ENCODE measurements around the gene MVB12B.

Gene MVB12B

DNA sequence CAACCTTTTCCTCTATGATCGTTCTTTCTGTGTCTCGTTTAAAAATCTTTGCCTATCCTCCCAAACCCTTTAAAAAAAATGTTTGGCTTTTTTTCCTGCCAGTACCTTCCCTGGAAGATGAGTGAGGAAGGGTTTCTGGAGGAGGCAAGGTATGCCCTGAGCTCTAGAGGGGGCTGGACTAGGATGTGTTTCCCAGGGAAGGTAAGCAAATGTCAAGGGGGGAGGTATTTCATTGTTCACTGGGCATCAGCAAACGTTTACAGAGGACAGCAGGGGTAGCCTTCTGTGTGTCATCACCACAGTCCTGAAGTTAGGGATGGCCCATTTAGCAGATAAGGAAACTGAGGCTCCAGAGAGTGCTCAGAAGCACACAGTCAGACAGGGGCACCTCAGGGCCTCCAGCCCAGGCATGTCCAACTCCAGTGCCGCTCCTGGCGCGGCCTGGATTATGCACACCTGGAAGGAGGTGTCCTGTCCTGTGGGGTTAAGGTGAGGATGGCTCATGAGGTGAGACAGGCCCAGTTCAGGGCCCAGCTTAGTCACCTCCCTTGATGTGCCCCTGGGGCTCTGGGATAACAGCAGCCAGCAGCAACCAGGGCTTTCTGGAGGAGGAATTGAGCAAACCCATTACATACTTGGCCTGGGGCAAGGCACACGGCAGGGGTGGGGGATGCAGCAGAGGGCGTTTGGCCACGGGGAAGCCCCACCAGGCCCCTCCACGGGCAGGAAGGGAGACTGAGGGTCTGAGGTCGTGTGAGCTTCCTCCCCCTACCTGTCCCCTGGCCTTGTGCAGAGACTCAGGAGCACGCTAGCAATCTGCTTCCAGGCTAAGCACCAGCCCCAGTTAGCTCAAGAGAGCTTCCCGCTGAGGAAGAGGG is 186.8 kb downstream of the MVB12B start:
- no peak for DNase-seq

- DNase-seq = no peak
Observed at GRCh38 chr9:126514037-126514821, 187.6 kb downstream of the MVB12B start.

GRCh38 chr9:126515001-126515872 is 188.6 kb downstream of the MVB12B start:
- DNase-seq = no peak

- DNase-seq = no peak
Observed at GRCh38 chr9:126515873-126516505, 189.4 kb downstream of the MVB12B start.

- no peak for DNase-seq
Observed at GRCh38 chr9:126516561-126516935, 189.9 kb downstream of the MVB12B start.

DNA sequence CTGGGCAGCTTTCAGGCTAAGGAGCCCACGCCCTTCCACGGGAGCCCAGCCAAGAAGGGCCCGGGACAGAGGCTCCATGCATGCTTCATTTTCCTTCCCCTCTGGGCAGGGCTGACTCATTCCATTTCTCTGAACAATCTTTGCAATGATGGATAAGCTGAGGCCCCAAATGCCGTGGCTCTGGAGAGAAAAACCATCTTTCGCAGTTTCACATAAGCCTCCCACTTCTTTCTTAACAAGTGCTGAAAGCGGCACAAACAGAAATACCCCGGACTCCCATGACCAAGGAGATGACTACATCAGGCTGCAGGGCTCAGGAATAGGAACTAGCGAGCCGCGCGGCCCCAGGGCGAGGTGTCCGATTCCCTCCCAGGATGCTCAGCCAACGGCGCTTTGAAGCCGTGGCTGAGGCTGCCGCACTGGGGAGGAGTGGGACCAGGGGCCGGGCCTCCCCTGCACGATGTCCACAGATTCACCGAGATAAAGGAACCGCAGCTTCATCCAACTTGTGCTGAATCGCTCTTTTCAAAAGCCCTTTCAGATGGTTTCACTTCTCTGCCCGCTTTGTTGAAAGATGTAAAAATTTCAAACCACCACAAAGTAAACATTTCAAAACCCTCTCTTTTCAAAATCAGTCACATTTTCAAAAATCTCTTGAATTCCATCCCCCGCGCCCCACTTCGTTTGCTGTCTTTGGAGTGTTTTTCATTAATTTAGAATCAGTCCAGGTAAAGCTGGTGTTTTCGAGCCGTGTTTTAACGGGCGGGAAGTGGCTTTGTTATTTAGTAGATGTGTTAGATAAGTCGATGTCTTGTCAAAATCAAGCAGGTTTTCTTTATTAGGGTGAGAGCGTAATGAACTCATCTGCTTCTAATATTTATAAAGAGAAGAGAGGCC is 190.6 kb downstream of the MVB12B start:
- DNase-seq = no peak

DNA sequence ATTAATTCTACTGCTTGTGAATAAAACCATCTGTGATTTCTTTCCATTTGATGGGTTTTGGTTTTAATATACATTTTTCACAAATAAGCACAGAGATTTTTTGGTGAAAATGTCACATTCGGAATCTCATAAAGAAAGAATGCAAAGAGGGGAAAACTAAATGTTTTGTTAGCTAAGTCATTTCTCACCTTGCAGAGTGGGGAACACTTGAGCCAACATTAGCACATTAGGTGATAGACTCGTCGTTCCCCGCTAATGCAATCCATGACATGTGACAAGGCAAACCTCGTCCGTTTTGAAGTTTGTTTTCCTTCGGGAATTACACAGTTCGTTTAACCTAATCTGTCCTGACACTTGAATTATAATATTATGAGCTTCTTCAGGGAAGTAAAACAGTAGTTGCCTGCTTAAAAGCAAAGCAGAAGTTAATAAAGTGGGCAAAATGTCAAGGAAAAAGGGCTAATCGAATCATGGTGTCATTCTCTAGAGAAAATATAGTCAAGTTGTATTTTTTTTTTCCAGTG is 191.3 kb downstream of the MVB12B start:
- DNase-seq = no peak

DNA sequence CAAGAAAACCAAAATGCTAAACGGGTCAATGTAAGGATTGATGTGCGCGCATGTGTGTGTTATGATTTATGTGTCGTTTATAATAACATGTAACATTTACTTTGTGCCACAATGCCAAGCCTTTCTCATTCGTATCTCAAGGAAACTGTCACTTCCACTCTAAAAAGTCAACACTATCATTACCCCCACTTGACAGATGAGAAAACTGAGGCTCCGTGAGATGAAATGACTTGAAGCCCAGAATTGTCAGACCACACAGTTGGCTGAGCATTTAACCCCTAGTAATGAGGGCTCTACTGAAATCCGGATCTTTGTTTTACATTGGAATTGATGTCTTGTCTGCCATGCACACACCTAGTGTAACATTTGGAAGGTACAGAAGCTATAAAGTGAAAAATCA is 192.1 kb downstream of the MVB12B start:
- no peak for DNase-seq

DNA sequence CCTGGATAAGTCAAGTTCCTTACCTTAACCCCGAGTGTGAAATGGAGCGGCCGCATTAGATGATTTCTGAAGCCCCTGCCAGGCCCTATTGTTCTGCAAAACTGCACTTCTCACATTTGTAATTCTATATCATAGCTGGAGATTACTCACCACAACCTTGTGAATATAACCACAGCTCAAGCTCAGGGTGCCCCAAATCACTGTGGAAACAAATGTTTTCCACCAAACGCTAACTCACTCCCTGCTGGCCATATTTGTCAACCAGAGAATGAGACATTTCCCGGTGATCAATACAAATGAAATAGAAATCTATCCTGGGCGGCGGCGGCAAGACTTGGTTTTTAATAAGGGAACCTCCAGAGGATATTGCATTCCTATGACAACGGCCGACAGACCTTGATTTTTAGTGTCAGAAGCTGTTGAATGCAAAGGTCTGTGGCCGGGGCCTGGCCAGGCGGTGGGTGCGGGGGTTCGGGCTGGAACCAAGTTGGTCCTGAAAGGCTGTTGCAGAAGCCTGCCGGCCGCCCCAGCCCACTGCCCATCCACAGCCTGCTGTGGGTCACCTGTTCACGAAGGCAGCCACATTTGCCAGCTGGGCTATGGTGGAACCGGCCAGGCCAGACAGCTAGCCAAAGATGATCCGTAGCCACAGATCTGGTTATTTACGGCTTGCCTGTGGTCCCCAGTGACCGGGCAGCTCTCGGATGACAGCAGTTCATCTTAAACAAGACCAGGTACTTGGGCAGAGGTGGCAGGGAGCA is 193.2 kb downstream of the MVB12B start:
- DNase-seq = no peak

DNA sequence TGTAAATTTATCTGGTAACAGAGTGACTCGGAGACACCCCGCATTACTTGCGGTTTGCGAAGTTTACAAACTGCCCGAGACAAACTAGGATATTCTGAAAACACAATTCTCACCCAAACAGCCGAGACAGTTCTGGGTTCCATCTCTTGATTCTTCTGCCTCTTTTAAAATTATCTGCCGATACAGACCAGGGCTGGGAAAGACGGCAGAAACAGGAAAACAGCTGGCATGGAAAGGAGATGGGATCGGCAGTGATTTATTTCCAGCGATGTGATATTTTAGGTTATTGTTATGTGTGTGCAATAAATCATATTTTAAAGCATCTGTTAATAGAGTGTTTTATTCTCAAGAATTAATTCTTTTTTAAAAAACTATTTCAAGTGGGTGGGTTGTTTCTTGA is 193.8 kb downstream of the MVB12B start:
- no peak for DNase-seq

DNA sequence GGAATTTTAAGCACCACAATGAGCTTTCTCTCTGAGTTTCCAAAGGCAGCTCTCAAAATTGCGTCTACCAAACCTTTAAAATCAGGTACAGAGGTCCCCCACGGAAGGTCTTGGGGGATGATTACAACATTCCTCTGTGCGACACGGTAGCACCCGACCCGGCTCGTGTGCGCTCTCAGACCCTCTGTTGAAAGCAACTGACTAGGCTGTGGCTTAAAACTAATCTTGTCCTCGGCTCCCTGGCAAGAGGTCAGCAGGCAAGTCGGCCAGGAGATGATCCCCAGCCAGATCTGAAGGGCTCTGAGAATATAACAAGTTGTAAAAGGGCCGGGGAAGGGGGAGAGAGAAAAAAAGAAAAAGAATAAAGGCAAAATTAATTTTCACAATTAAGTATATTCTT is 194.5 kb downstream of the MVB12B start:
- DNase-seq = no peak

DNA sequence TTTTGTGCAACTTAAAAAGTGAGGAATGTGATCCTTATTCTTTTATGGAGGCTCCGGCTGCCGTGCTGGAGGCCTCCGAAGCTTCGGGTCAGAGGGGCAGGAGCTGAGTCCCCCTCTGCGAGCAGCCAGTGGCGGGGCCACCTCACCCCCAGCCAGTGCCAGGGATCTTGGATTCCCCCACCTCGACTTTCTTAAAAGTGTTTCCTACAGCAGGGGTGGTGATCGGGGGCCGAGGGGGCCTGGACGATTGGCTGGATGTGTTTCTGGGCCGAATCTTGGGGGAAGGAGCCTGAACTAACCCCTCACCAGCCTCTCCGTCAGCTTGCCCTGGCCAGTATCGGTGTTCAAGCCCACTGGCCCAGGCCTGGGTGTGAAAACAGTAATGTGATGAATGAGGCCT is 194.9 kb downstream of the MVB12B start:
- DNase-seq = no peak

DNA sequence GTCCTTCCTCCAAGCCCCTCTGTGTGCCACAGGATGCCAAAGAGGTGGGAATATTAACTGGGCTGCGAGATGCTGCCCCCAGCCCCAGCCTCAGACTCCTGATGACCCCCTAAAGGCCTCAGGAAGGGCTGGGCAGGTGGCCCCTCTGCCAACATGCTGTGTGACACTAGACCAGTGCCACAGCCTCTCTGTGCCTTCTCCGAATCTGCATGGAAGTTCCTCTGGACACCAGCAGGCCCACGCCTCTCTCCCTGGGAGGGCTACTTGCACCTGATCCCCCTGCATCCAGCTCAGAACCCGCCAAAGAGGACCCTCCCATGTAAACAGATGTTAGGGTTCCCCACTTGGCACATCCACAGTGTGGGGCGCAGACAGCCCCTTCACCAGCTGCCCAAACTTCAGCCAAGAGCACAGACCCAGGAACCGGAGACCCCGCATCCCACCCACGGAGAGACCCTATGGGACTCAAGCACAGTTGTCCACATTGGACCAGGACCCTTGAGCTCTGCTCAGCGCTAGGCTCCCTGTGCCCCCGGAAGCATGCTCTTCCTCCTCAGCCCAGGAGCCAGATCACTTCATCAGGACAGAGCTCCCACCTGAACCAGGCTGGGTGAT is 195.5 kb downstream of the MVB12B start:
- no peak for DNase-seq

- DNase-seq = no peak
Observed at GRCh38 chr9:126522612-126523356, 196.2 kb downstream of the MVB12B start.

DNA sequence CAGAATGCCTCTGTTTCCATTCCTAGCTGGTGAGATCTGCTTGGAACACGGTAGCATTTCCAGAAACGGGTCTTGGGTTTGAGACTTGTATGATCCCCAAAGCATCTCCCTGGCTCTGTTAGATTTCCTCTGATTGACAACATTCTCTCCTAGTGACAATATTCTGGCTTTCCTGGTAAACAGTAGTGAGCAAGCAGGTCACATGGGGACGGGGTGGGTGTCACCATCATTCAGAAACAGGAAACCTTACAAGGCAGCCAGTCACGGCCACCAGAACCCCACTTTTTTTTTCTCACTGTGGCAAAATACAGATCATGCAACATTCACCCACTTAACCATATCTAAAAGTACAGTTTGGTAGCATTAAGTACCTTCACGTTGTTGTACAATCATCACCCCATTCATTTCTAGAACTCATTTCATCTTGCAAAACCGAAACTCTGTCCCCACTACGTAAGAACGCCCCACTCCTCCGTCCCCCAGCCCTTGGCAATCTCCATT is 197.0 kb downstream of the MVB12B start:
- no peak for DNase-seq

- DNase-seq = no peak
Observed at GRCh38 chr9:126524353-126525077, 197.9 kb downstream of the MVB12B start.

DNA sequence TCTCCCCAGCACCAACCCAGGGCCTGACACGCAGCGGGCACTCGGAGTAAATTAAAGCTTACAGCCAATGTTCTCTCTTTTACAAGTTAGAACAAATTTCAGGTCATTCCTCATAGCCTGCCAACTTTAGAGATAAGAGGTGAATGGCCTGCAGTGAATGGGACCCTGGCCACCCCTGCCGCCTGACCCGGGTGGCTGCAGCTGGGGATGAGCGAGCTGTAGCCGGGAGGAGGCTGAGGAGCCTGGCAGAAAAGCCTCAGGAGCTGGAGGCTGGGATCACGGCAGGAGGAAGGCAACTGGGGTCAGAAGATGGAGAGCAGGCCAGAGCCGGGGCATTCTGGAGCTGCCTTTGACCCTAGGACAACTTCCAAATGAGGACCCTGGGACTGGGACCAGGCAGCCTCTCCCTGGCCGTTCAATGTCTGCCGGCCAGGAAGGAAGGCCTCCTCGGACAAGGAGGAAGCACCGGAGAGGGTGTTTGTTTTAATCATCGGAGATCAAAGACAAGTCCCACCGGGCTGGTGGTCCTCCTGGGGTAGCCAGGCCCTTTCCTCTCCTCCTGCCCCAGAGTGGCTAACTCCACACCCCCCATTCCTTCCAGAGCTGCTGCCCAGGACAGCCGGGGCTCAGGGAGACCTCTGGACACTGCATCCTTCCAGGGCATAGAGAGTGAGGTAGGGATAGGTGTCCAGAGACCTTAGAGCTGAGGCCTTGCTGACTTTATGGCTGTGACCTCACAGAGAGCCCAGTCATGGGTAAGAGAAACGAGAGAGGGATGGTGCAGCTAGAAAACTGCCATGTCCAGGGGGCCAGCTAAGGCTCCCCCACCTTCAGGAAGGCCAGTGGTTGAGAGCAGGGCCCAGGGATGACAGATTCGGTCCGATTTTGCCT is 199.8 kb downstream of the MVB12B start:
- no peak for DNase-seq

Measured in NCI-H1436 treated with DMSO at 0.1 percent for 48 hours (cell line).